OCI-LY1 (cell line): ENCODE results near the gene SLC6A7.

Source experiments
- H2AFZ ChIP-seq: fragments of 200-600 bp; sonication (generic), shearing (Covaris generic); 2 replicates; pipeline ENCODE4 v1.6.0; 2014; ENCODE audit warnings: antibody characterized with exemption, mild to moderate bottlenecking, low read length
- H3F3A ChIP-seq: fragments of 200-600 bp; sonication (generic), shearing (Covaris generic); 2 replicates; pipeline ENCODE4 v1.6.0; 2014; ENCODE audit warnings: mild to moderate bottlenecking, antibody characterized with exemption, low read length, moderate library complexity; ENCODE audit not compliant: insufficient read depth
- H3K27ac ChIP-seq: fragments of 200-600 bp; sonication (generic); 2 replicates; pipeline ENCODE4 v1.5.1; 2014; ENCODE audit warnings: low read length, mixed run types, mild to moderate bottlenecking, low read depth; ENCODE audit not compliant: poor library complexity, severe bottlenecking
- H3K27me3 ChIP-seq: fragments of 200-600 bp; sonication (generic); 2 replicates; pipeline ENCODE4 v1.6.0; 2014; ENCODE audit warnings: antibody characterized with exemption, mild to moderate bottlenecking, low read length, moderate library complexity; ENCODE audit not compliant: insufficient read depth
- H3K36me3 ChIP-seq: fragments of 200-600 bp; sonication (generic); 2 replicates; pipeline ENCODE4 v1.6.1; 2014; ENCODE audit warnings: mild to moderate bottlenecking, antibody characterized with exemption, low read length, moderate library complexity, mixed read lengths; ENCODE audit not compliant: insufficient read depth
- H3K4me1 ChIP-seq: fragments of 200-600 bp; sonication (generic); 2 replicates; pipeline ENCODE4 v1.5.1; 2014; ENCODE audit warnings: mild to moderate bottlenecking, low read length, moderate library complexity; ENCODE audit not compliant: insufficient read depth, severe bottlenecking
- H3K4me2 ChIP-seq: fragments of 200-600 bp; sonication (generic), shearing (Covaris generic); 2 replicates; pipeline ENCODE4 v1.6.1; 2014; ENCODE audit warnings: low read length
- H3K4me3 ChIP-seq: fragments of 200-600 bp; sonication (generic); 2 replicates; pipeline ENCODE4 v1.5.1; 2014; ENCODE audit warnings: low read length, low read depth, mild to moderate bottlenecking, mixed read lengths; ENCODE audit not compliant: poor library complexity, severe bottlenecking
- H3K79me2 ChIP-seq: fragments of 200-600 bp; shearing (Covaris generic); 2 replicates; pipeline ENCODE4 v1.6.1; 2016; ENCODE audit warnings: mixed run types, low read length, mixed read lengths; ENCODE audit not compliant: insufficient read depth
- H3K9ac ChIP-seq: fragments of 200-600 bp; sonication (generic), shearing (Covaris generic); 2 replicates; pipeline ENCODE4 v1.6.1; 2014; ENCODE audit warnings: mild to moderate bottlenecking, low read length, mixed read lengths
- H3K9me2 ChIP-seq: fragments of 200-600 bp; sonication (generic), shearing (Covaris generic); 2 replicates; pipeline ENCODE4 v1.6.1; 2014; ENCODE audit warnings: low read depth, mild to moderate bottlenecking, low read length, mixed read lengths
- H3K9me3 ChIP-seq: fragments of 200-600 bp; shearing (Covaris generic); 2 replicates; pipeline ENCODE4 v1.6.1; 2014; ENCODE audit warnings: low read length, mixed read lengths
- H4K20me1 ChIP-seq: fragments of 200-600 bp; sonication (generic), shearing (Covaris generic); 2 replicates; pipeline ENCODE4 v1.6.0; 2016; ENCODE audit warnings: mild to moderate bottlenecking, low read length; ENCODE audit not compliant: insufficient read depth
- EZH2 ChIP-seq: fragments of 200-600 bp; sonication (generic), shearing (Covaris generic); IDR thresholded peaks from 2 replicates; pipeline ENCODE4 v1.8.0; 2017; ENCODE audit warnings: borderline replicate concordance, mixed run types, mild to moderate bottlenecking, antibody characterized with exemption, low read length, moderate library complexity, mixed read lengths
- TF ChIP-seq, protein P1 (sequence below): fragments of 200-600 bp; sonication (generic), shearing (Covaris generic); IDR thresholded peaks from 2 replicates; pipeline ENCODE4 v1.5.1; 2017; ENCODE audit warnings: mild to moderate bottlenecking, antibody characterized with exemption, low read length, moderate library complexity, mixed read lengths

Gene SLC6A7

DNA sequence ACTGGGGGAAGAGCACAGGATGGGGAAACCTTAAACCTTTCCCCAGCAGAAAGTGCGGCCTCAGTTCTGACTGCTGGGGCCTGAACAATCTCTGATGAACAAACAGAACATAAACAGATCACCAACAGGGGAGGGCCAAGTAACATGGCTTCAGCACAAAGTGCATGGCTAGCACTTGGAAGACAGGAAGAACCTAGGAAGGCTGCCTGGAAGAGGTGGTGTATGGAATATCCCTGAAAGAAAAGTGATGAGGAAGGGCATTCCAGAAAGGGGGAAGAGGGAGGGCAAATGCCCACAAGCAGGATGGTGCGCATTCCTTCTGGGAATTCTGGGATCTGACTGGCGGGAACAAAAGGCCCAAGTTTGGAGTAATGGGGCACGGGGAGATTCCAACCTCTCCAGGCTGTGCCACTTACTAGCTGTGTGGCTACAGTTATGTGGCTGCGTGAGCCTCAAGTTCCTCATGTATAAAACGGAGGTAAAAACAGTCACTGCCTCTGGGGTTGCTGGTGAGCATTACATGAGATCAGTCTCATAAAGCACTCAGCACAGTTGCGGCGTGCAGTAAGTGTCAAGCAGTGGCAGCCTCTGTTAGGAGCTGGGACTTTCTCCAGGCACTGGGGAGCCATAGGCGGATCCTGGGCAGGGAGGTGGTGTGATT, 35.8 kb upstream of the SLC6A7 start:
- Histone ChIP-seq H3K27ac (no peak overlapping the region), H3K27me3 (no peaks in the 10 kb centered on the region), H3F3A (no peaks in the 10 kb centered on the region), H3K9me2 (no peaks in the 10 kb centered on the region), H3K36me3 (no peaks in the 10 kb centered on the region), H3K9ac (no peak overlapping the region), H4K20me1 (no peaks in the 10 kb centered on the region), H3K4me1 (no peaks in the 10 kb centered on the region), H2AFZ (no peak overlapping the region), H3K4me3 (no peak overlapping the region), H3K4me2 (no peak overlapping the region), H3K79me2 (no peaks in the 10 kb centered on the region), H3K9me3 (no peaks in the 10 kb centered on the region)
- TF ChIP-seq, protein P1, sequence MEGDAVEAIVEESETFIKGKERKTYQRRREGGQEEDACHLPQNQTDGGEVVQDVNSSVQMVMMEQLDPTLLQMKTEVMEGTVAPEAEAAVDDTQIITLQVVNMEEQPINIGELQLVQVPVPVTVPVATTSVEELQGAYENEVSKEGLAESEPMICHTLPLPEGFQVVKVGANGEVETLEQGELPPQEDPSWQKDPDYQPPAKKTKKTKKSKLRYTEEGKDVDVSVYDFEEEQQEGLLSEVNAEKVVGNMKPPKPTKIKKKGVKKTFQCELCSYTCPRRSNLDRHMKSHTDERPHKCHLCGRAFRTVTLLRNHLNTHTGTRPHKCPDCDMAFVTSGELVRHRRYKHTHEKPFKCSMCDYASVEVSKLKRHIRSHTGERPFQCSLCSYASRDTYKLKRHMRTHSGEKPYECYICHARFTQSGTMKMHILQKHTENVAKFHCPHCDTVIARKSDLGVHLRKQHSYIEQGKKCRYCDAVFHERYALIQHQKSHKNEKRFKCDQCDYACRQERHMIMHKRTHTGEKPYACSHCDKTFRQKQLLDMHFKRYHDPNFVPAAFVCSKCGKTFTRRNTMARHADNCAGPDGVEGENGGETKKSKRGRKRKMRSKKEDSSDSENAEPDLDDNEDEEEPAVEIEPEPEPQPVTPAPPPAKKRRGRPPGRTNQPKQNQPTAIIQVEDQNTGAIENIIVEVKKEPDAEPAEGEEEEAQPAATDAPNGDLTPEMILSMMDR: no peak
- no peak for TF ChIP-seq EZH2

DNA sequence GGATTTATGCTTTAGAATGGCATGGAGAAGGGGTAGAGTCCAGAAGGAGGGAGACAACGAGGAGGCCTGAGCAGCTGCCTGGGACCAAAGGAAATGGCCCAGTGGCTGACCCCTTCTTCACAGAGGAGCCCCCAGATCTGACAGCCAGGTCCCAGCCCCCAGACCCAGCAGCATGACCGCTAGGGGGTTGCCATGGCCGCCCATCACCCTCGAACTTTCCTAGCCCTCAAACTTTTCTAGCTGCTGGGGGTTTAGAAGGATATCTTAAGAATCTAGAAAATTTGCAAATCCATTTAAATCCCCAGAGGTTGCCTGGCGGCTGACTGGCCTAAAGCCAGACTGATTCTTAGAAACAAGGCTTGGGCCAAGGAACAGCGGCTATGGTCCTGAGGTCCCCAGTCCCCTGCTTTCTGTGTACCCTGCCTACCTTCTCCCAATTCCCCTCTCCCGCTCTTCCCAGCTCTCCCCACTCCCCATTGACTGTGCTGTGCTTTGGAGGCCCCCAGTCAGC, 35.2 kb upstream of the SLC6A7 start:
- no peaks in the 10 kb centered on the region for H3F3A ChIP-seq
- H3K4me2 ChIP-seq: no peak overlapping the region
- no peaks in the 10 kb centered on the region for H3K4me1 ChIP-seq

DNA sequence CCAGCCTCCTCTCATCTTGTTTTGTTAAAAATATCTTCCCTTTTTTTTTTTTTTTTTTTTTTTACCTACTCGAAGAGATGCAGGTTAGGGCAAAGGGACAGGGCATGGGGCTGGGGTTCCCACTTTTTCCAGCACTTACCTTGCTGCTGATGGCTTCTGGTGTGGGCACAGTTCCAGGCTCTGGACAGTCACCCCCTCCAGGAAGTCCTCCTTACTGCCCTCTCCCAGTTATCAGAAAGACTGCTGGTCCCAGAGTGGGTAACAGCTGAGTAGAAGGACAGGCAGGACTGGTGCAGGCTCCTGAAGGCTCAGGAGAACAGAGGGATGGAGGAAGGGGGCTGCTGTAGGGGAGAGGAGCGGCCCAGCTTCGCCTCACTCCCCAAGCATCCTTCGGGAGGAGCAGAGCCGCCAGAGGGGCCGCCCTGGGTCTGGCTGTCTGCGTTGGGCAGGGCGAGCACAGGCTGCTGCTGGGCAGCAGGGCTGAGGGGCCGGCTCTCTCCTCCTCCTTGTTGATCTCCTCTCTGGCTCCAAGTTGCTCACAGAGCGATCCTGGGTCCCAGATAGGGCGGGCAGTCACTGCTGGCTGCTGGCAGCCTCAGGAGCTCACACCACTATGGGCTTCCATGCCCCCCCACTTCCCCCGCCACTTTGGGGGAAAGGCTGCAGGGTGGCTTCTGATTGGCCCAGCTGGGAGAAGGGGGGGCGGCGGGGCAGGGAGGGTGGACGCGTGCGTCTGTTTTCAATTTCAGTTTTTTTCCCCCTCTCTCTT, 34.4 kb upstream of the SLC6A7 start, which contains the start of gene PDGFRB:
TSS of gene PDGFRB (minus strand) at position 588 of the 769 bp plus-strand sequence. CDS start 18,798 bp downstream, outside the sequence.
- Histone ChIP-seq H3K4me1 (peaks cover 5% of the 10 kb centered on the region), H3K4me2 (no peak within 1 kb of the TSS; the same call in 1 of the 2 replicates), H2AFZ (no peak within 1 kb of the TSS), H3K9ac (no peak within 1 kb of the TSS), H3K79me2 (no peaks in the 10 kb centered on the region), H4K20me1 (no peaks in the 10 kb centered on the region), H3K27ac (no peak within 1 kb of the TSS), H3K36me3 (no peaks in the 10 kb centered on the region), H3K9me2 (no peaks in the 10 kb centered on the region), H3F3A (no peaks in the 10 kb centered on the region), H3K27me3 (no peaks in the 10 kb centered on the region), H3K4me3 (peak within 1 kb of the TSS; percentile 2), H3K9me3 (no peaks in the 10 kb centered on the region)
- TF ChIP-seq EZH2: no peak
- TF ChIP-seq, protein P1: no peak

More for the DNA sequence above, 35.2 kb upstream of the SLC6A7 start:
- Histone ChIP-seq H3K9me3 (no peaks in the 10 kb centered on the region), H3K36me3 (no peaks in the 10 kb centered on the region), H4K20me1 (no peaks in the 10 kb centered on the region), H3K9me2 (no peaks in the 10 kb centered on the region), H2AFZ (no peak overlapping the region), H3K27ac (no peak overlapping the region), H3K9ac (no peak overlapping the region), H3K79me2 (no peaks in the 10 kb centered on the region), H3K27me3 (no peaks in the 10 kb centered on the region), H3K4me3 (no peak overlapping the region)
- TF ChIP-seq, protein P1: no peak
- no peak for TF ChIP-seq EZH2
